ENCODE measurements around the gene UNC50. TPM values are rescaled to one million over a fixed set of nuclear protein-coding genes. Genes with fewer than 3 reads are reported as not detected.

Gene UNC50
- total RNA-seq, 4 donors from 2014 or later = 40.3 to 55.7 (median 46.0) TPM

DNA sequence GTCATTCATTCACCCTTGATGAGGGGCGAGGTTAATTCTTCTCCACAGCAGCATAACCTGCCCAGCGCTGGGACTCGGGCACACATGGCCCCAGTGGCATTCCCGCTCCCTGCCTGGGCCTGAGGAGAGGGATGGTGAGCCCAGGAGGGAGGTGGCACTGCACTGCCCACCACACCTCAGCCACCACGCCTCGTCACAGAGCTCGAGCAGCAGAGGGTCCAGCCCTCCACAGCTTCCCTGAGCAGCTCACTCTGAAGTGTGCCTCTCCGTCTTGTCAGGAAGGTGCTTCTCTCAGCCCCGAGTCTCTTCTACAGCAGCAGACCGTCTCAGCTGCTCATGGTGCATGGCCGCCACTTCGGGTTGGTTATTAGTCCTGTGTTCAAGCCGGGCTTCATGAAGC, 35.0 kb upstream of the UNC50 start:
- H3K27ac ChIP-seq = no peak overlapping the region
- H3K4me3 ChIP-seq = no peak overlapping the region
- WGBS, 2 donors (ENCODE audit: low coverage in 1 of 2) = 89 to 100% methylated on average over 1 to 3 of the region's 13 CpGs
- H3K36me3 ChIP-seq = peaks cover 0 to 100% of the 10 kb centered on the region in 2 donors
- no peaks in the 10 kb centered on the region for H3K9me3 ChIP-seq
- ATAC-seq = no peak
- TF ChIP-seq POLR2A (IDR thresholded peaks at IDR 0.05) (no peak), EP300 (IDR thresholded peaks at IDR 0.05) (no peak), CTCF (IDR thresholded peaks at IDR 0.05) (no peak), POLR2AphosphoS5 (IDR thresholded peaks at IDR 0.05) (no peak)
- no peaks in the 10 kb centered on the region for H3K4me1 ChIP-seq
- H3K27me3 ChIP-seq = no peaks in the 10 kb centered on the region

DNA sequence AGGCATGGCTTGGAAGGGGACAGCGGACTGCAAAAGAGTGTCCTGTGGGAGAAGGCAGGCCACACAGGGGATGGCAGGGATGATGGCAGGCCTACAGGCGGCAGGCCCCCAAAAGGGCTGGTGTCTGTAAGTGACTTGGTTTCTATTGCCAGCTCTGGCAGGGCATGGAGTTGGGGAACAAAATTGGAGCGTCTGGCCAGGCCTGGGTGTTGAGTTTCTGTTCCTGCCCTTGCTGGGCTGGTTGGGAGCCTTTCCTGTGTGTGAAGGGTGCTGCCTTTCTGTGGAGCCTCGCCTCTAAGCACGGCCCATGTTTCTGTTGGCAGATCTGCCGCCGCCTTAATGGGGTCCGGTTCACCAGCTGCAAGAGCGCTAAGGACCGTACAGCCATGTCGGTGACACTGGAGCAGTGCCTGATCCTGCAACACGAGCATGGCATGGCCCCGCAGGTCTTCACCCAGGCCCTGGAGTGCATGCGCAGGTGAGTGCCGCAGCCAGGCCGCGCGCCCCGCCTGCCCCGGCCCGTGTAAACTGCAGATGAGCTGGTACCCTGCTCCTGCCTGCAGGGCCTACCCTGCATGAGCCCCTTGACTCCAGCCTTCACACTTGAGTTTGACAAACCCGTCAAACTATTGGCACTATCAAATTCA, 31.6 kb upstream of the UNC50 start:
- no peak for TF ChIP-seq CTCF (IDR thresholded peaks at IDR 0.05)
- no peak for TF ChIP-seq POLR2AphosphoS5 (IDR thresholded peaks at IDR 0.05)
- no peak for TF ChIP-seq POLR2A (IDR thresholded peaks at IDR 0.05)
- no peak for TF ChIP-seq EP300 (IDR thresholded peaks at IDR 0.05)
- no peaks in the 10 kb centered on the region for H3K27me3 ChIP-seq
- peaks cover 0 to 9% (median 0%) of the 10 kb centered on the region in 3 donors for H3K4me1 ChIP-seq
- H3K36me3 ChIP-seq = peaks cover 0 to 93% of the 10 kb centered on the region in 2 donors
- H3K4me3 ChIP-seq = no peak overlapping the region
- no peaks in the 10 kb centered on the region for H3K9me3 ChIP-seq
- no peak for ATAC-seq
- 80 to 97% methylated on average over 1 to 7 of the region's 22 CpGs for WGBS, 2 donors (ENCODE audit: low coverage in 1 of 2)
- no peak overlapping the region for H3K27ac ChIP-seq

GRCh38 chr2:98577313-98577712, 31.1 kb upstream of the UNC50 start:
- no peak overlapping the region for H3K4me3 ChIP-seq
- WGBS, 2 donors (ENCODE audit: low coverage in 1 of 2) = 62 to 66% methylated on average over 6 to 8 of the region's 10 CpGs
- ATAC-seq = no peak
- peaks cover 0 to 93% of the 10 kb centered on the region in 2 donors for H3K36me3 ChIP-seq
- H3K4me1 ChIP-seq = peaks cover 0 to 14% (median 0%) of the 10 kb centered on the region in 3 donors
- no peak for TF ChIP-seq EP300 (IDR thresholded peaks at IDR 0.05)
- H3K27ac ChIP-seq = no peak overlapping the region
- no peaks in the 10 kb centered on the region for H3K9me3 ChIP-seq
- H3K27me3 ChIP-seq = no peaks in the 10 kb centered on the region

GRCh38 chr2:98578231-98578630, 30.2 kb upstream of the UNC50 start:
- H3K36me3 ChIP-seq = peaks cover 0 to 93% of the 10 kb centered on the region in 2 donors
- ATAC-seq = no peak
- WGBS, 2 donors (ENCODE audit: low coverage in 1 of 2) = 94 to 100% methylated on average over 1 to 4 of the region's 9 CpGs
- H3K9me3 ChIP-seq = no peaks in the 10 kb centered on the region
- peaks cover 0 to 14% (median 0%) of the 10 kb centered on the region in 3 donors for H3K4me1 ChIP-seq
- H3K27ac ChIP-seq = no peak overlapping the region
- no peak overlapping the region for H3K4me3 ChIP-seq
- TF ChIP-seq POLR2A (IDR thresholded peaks at IDR 0.05) (no peak), EP300 (IDR thresholded peaks at IDR 0.05) (no peak), CTCF (IDR thresholded peaks at IDR 0.05) (no peak), POLR2AphosphoS5 (IDR thresholded peaks at IDR 0.05) (no peak)
- no peaks in the 10 kb centered on the region for H3K27me3 ChIP-seq

DNA sequence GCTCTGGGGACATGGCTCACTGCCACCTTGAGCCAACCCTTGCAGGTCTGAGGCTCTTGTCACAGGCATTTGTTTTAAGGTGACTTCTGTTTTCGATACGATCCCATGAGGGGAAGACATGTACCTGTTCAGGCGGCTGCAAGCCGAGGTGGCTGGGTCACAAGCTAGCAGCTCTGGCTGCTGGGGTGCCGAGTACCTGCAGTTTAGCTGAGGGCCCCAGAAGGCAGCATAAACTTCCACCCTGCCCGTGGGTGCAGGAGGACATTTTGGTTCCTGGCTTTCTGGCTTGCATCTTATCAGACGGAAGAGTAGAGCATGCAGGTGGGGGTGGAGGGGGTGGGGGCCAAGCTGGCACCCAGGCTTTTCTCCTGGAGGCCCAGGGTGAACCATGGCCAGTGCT, 28.5 kb upstream of the UNC50 start:
- no peak for ATAC-seq
- Histone ChIP-seq H3K27me3 (no peaks in the 10 kb centered on the region), H3K4me3 (no peak overlapping the region), H3K4me1 (peaks cover 0 to 14% (median 0%) of the 10 kb centered on the region in 3 donors), H3K36me3 (peaks cover 0 to 93% of the 10 kb centered on the region in 2 donors), H3K9me3 (no peaks in the 10 kb centered on the region), H3K27ac (no peak overlapping the region)
- TF ChIP-seq POLR2A (IDR thresholded peaks at IDR 0.05) (no peak), POLR2AphosphoS5 (IDR thresholded peaks at IDR 0.05) (no peak), CTCF (IDR thresholded peaks at IDR 0.05) (no peak), EP300 (IDR thresholded peaks at IDR 0.05) (no peak)
- WGBS, 2 donors (ENCODE audit: low coverage in 1 of 2) = 100% methylated on average over 1 of the region's 7 CpGs; no CpG with 5 or more reads in 1 of the 2 donors

Measured in gastroesophageal sphincter (tissue), 4 donors.